Thyroid gland (tissue), 4 donors: ENCODE measurements around the gene CD9. TPM values are rescaled to one million over a fixed set of nuclear protein-coding genes. Genes with fewer than 3 reads are reported as not detected.

Experiments
- DNase-seq, 2 donors: peaks; one replicate each; pipeline ENCODE4 v3.0.0-alpha.2; 2019
- H3K27ac ChIP-seq, 3 donors: fragments of 200-600 bp; sonication (generic); 1 replicate in 2 of 3; 2 replicates in 1 of 3; pipeline ENCODE4 v1.5.1; 2016 to 2019; ENCODE audit warnings: mild to moderate bottlenecking in 1 of 3, moderate library complexity in 1 of 3
- H3K27me3 ChIP-seq: fragments of 200-600 bp; sonication (generic); one replicate; pipeline ENCODE4 v1.5.1; 2019
- H3K36me3 ChIP-seq, 2 donors: fragments of 200-600 bp; sonication (generic); one replicate each; pipeline ENCODE4 v1.5.1; 2016 to 2019
- H3K4me1 ChIP-seq, 2 donors: fragments of 200-600 bp; sonication (generic); one replicate each; pipeline ENCODE4 v1.5.1; 2017 to 2019
- H3K4me3 ChIP-seq, 3 donors: fragments of 200-600 bp; sonication (generic); replicated peaks in 1 of 3; 1 replicate in 2 of 3; 2 replicates in 1 of 3; pipeline ENCODE4 v1.5.1; 2016; ENCODE audit warnings: mild to moderate bottlenecking in 1 of 3
- H3K9me3 ChIP-seq: fragments of 200-600 bp; sonication (generic); one replicate; pipeline ENCODE4 v1.5.1; 2017
- POLR2A ChIP-seq, 2 donors: fragments of 450-650 bp; IDR thresholded peaks; one replicate each; pipeline ENCODE4 v1.6.1; 2017; ENCODE audit warnings: antibody characterized with exemption in 2 of 2, mild to moderate bottlenecking in 2 of 2, moderate library complexity in 1 of 2
- WGBS, 2 donors: methylation state at CpG; one replicate each; pipeline ENCODE4 v1.1.5; 2017; 5-methylcytosine and 5-hydroxymethylcytosine counted together
- intact Hi-C: fragments of 100-400 bp; cut with DNase I; formaldehyde crosslinking; loops from one replicate; pipeline ENCODE4 v1.15.1; 2023
- total RNA-seq, 4 donors: library from RNA; depleted of rRNA; stranded (reverse); fragments of >200 nt; gene quantifications; one replicate each; pipeline ENCODE4 v1.2.3, GENCODE V29; 2016
- TF ChIP-seq, protein P1 (sequence below), 6 experiments: fragments of 200-600 bp in 3 of 6; fragments of 450-650 bp in 3 of 6; sonication (generic) in 3 of 6; IDR thresholded peaks; one replicate each; pipeline ENCODE4 v1.5.1; 2016 to 2019; ENCODE audit warnings: antibody characterized with exemption in 6 of 6, mild to moderate bottlenecking in 2 of 6, inconsistent platforms in 1 of 6, moderate library complexity in 1 of 6

The CD9 gene
- total RNA-seq, 4 donors from 2014 or later, result 367 to 494 (median 375) TPM

DNA sequence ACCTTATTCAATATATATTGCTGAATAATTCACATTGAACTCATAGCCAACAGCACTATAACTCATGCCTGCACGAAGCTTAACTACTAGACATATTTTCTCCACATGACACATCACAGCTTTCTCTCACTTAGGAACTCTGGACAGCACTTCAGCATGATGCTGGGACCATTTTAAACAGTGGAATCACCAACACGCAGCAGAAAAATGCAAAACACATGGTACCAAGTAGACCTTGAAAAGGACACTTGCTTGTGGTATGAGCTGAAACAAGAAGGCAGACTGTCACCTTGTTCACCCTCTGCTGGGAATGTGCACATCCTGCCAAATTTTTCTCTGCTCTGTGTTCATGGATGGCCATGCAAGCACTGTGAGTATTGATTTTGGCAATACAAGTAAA lies 34.8 kb upstream of the CD9 start:
- Histone ChIP-seq H3K4me3 (no peak overlapping the region), H3K36me3 (no peaks in the 10 kb centered on the region), H3K27ac (no peak overlapping the region), H3K9me3 (no peaks in the 10 kb centered on the region), H3K4me1 (peaks cover 0 to 24% of the 10 kb centered on the region in 2 donors), H3K27me3 (no peaks in the 10 kb centered on the region)
- WGBS, 2 donors, result 77 to 86% methylated on average over 2 of the region's 2 CpGs
- TF ChIP-seq, protein P1, sequence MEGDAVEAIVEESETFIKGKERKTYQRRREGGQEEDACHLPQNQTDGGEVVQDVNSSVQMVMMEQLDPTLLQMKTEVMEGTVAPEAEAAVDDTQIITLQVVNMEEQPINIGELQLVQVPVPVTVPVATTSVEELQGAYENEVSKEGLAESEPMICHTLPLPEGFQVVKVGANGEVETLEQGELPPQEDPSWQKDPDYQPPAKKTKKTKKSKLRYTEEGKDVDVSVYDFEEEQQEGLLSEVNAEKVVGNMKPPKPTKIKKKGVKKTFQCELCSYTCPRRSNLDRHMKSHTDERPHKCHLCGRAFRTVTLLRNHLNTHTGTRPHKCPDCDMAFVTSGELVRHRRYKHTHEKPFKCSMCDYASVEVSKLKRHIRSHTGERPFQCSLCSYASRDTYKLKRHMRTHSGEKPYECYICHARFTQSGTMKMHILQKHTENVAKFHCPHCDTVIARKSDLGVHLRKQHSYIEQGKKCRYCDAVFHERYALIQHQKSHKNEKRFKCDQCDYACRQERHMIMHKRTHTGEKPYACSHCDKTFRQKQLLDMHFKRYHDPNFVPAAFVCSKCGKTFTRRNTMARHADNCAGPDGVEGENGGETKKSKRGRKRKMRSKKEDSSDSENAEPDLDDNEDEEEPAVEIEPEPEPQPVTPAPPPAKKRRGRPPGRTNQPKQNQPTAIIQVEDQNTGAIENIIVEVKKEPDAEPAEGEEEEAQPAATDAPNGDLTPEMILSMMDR (IDR thresholded peaks at IDR 0.05), result no peak
- no peak for TF ChIP-seq POLR2A (IDR thresholded peaks at IDR 0.05)
- intact Hi-C loops, result no loop called here
- DNase-seq, result no peak

DNA sequence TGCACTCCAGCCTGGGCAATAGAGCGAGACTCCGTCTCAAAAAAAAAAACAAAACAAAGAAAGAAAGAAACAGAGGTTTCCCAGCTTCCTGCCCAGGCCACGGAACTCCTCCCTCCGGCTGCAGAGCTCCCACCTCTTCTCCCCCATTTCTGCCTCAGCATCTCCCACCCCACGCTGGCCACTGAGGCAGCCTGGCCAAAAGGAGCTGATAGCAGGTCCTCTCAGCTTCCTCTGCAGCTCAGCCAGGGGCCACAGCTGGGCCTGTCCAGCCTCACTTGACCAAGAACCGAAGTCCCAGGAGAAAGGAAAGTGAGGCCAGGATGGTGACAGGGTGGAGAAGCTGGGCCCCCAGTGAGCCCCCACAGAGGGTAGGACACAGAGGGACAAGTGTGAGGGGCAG lies 33.4 kb upstream of the CD9 start:
- DNase-seq, result no peak
- Histone ChIP-seq H3K4me1 (peaks cover 0 to 16% of the 10 kb centered on the region in 2 donors), H3K36me3 (no peaks in the 10 kb centered on the region), H3K9me3 (no peaks in the 10 kb centered on the region), H3K27me3 (no peaks in the 10 kb centered on the region), H3K4me3 (no peak overlapping the region), H3K27ac (peak overlapping the region; percentile 42 to 79 (median 57))
- TF ChIP-seq, protein P1 (IDR thresholded peaks at IDR 0.05), result no peak
- no peak for TF ChIP-seq POLR2A (IDR thresholded peaks at IDR 0.05)
- 88 to 91% methylated on average over 6 of the region's 6 CpGs for WGBS, 2 donors
- intact Hi-C loops, result no loop called here

DNA sequence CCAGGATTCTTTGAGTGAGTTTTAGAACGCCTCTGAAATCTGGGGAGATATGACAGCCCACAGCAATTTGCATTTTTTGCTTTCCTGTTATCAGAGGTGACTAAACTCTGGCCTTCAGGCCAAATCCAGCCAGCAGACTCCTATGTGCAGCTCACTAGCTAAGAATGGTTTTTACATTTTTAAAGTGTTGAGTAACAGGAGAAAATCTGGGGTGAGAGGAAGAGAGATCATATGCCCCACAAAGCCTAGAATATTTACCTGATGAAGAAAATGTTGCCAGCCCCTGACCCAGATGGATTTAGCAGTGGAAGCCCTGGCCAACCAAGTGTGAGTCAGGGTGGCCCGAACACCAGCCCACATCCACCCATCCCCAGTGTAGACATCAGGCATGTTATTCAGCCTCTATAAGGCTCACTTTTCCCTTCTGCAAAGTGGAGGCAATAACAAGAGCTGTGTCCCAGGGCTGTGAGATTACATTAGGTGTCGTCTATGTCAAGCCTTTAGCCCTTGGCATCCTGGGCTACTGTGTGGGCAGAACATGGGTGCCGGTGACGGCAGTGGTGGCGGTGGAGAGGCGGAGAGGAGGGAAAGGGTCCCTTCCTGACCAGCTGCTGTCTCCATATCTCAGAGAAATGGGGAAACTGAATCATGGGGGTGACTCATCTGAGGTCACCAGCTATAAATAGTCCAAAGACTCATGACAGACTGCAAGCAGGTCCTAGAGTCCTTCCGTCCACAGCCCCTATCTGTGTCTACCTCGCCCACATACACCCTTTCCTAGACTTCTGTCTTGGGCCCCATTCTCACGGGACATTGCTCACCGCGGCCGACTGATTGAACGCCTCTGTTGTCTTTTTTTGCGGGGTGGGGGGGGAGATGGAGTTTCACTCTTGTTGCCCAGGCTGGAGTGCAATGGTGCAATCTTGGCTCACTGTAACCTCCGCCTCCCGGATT lies 32.6 kb upstream of the CD9 start:
- Histone ChIP-seq H3K27ac (peak overlapping the region; percentile 42 to 79 (median 57)), H3K27me3 (no peaks in the 10 kb centered on the region), H3K36me3 (no peaks in the 10 kb centered on the region), H3K4me1 (peaks cover 0 to 16% of the 10 kb centered on the region in 2 donors), H3K4me3 (no peak overlapping the region), H3K9me3 (no peaks in the 10 kb centered on the region)
- no peak for TF ChIP-seq POLR2A (IDR thresholded peaks at IDR 0.05)
- TF ChIP-seq, protein P1 (IDR thresholded peaks at IDR 0.05), result no peak
- 74 to 80% methylated on average over 17 of the region's 17 CpGs for WGBS, 2 donors
- intact Hi-C loops, result no loop called here
- DNase-seq, result no peak

DNA sequence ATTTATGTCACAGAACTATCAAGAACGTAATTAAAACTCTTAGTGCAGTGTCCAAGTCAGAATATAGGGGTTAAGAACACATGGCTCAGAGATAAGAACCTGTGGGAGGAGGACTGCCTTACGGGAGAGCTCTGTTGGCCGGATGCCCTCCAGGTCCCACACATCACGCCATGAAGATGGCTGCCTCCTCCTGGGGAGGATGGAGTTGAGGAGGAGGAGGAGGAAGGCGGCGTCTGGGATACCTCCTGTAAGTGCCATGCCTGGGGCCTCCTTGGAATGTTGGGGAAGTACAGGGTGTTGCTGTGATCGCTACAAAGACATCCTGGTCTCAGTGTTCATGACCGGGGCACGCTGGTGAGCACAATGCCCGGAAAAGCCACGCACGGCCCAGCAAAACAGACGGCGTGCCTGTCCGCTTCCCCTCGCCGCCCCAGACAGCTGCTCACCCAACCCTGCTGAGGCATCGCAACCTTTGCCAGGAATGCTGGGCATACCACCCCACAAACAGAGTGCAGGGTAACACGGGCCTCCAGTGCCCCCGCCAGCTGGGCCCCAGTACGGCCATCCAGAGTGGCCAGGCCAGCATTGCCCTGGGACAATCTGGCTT lies 28.7 kb upstream of the CD9 start:
- DNase-seq, result no peak
- TF ChIP-seq POLR2A (IDR thresholded peaks at IDR 0.05), result no peak
- TF ChIP-seq, protein P1 (IDR thresholded peaks at IDR 0.05), result no peak
- no peaks in the 10 kb centered on the region for H3K9me3 ChIP-seq

DNA sequence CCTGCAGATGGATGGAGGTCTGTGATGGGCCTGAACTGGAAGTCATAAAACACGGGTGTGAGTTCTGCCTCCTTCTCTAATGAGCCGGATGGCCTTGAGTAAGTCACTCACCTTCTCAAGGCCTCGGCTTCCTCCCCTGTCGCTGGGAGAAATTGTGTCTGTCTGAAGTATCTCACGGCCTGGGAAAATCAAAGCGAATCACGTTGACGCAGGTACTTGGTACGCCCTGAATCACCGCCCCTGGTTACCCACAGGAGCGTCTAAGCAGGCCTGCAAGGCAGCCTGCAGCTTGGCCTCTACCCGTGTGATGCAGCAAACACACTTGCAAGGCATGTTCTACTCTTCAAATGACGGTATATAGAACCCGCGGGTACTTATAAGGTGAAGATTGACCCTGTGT lies 28.1 kb upstream of the CD9 start:
- Histone ChIP-seq H3K9me3 (no peaks in the 10 kb centered on the region), H3K27me3 (no peaks in the 10 kb centered on the region), H3K4me3 (no peak overlapping the region), H3K4me1 (peaks cover 0 to 11% of the 10 kb centered on the region in 2 donors), H3K36me3 (no peaks in the 10 kb centered on the region), H3K27ac (no peak overlapping the region)
- TF ChIP-seq POLR2A (IDR thresholded peaks at IDR 0.05), result no peak
- TF ChIP-seq, protein P1 (IDR thresholded peaks at IDR 0.05), result no peak
- intact Hi-C loops, result no loop called here
- DNase-seq, result no peak
- 92 to 93% methylated on average over 13 to 15 of the region's 15 CpGs for WGBS, 2 donors

More for the DNA sequence above, 28.7 kb upstream of the CD9 start:
- Histone ChIP-seq H3K4me1 (peaks cover 0 to 16% of the 10 kb centered on the region in 2 donors), H3K36me3 (no peaks in the 10 kb centered on the region), H3K27me3 (no peaks in the 10 kb centered on the region), H3K27ac (no peak overlapping the region), H3K4me3 (no peak overlapping the region)
- intact Hi-C loops, result no loop called here
- WGBS, 2 donors, result 80 to 84% methylated on average over 17 to 21 of the region's 21 CpGs
